SW 1271 (cell line): ENCODE results near the gene ABCC11.
"Not testable (repeated sequence)": the region's sequence is repeated elsewhere in the genome, so short reads cannot be mapped to it uniquely, and the experiment has no call there.

Experiments
- DNase-seq, 2 experiments: peaks; one replicate each; lab custom pipeline; 2025; lab: John Stamatoyannopoulos, UW

Gene ABCC11

GRCh38 chr16:48201515-48202201 lies 45.7 kb downstream of the ABCC11 start:
- no peak for DNase-seq

DNA sequence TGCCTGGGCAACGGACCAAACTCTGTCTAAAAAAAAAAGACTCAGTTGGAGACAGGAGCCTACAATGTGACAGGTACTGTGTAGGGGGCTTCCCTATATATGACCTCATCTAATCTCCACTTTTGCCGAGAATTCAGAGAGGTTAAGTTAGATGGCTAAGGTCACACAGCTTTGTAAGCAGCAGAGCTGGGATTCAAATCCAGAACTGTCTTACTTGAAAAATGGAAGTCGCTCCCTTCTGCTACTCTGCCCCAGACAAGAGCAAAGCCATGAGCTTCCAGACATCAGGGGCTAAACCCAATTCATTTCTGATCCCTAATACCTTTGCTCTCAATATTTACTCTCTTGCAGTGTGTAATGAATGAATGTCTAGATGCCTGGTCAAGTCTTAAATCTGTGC lies 50.0 kb downstream of the ABCC11 start:
- peak in 1 of 2 experiments; percentile 76 for DNase-seq

GRCh38 chr16:48194828-48195556 lies 52.3 kb downstream of the ABCC11 start:
- no peak for DNase-seq

DNA sequence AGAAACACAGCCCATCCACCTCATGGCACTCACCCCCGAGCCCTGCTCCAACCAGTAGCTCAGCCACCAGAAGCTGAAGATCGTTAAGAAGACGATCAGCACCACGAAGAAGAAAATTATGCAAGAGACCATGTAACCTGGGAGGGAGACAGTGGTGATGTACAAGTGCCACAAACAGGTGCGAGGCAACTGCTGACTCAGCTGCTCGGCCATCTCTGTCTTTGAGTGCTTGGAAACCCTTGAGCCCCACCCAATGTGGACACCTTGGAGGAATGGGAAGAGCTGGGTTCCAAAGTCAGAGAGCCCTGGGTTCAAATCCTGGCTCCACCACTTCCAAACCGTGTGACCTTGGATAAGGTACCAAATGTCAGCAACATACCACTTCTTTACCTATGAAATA lies 53.5 kb downstream of the ABCC11 start:
- no peak for DNase-seq

- DNase-seq: no peak
Measured at GRCh38 chr16:48188449-48189102, 58.8 kb downstream of the ABCC11 start.

- DNase-seq: no peak
Measured at GRCh38 chr16:48187779-48188178, 59.6 kb downstream of the ABCC11 start.

DNA sequence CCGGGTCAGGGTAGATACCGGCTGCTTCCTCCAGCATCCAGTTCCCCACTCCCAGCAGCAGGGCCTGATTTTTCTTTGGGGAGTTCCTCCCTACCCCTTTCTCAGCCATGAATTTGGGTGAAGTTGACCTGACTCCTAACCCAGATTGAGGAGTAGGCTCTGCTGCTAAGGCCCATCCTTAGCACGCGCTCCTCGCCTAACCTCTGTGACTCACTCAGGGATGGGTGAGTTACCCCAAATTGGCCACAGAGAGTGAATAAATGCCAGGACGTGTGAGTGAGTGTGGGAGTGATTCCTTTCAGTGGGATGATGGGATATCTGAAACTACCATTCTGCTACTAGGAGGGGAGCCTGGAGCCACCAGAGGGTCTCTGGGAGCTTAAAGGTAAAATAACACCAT lies 62.7 kb downstream of the ABCC11 start:
- DNase-seq: no peak

DNA sequence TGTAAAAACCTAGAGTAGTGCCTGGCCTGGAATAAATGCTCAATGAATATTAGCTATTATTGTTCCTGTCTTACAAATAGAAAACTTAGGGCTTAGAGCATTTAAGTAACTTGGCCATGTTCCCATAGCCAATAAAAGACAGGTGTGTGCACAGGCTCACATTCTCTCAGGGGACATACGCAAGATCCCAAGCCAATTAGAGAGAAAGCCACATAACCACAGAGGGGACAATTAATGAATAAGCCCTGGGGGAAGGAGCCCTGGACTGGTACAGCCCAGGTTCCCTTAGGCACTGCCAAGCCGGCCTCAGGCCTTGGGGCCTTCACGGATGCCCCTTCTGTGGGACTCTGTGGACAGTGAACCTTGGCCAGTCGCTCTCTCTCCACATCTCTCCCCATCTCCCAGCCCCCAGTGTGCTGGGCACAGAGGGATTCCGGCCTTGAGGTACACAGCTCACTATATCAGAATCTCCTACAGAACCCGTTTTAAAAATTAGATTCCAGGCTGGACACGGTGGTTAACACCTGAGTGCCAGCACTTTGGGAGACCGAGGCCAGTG lies 64.3 kb downstream of the ABCC11 start:
- no peak for DNase-seq

GRCh38 chr16:48181746-48182520 lies 65.4 kb downstream of the ABCC11 start:
- DNase-seq: not testable (repeated sequence)

GRCh38 chr16:48180868-48181480 lies 66.4 kb downstream of the ABCC11 start:
- no peak for DNase-seq

DNA sequence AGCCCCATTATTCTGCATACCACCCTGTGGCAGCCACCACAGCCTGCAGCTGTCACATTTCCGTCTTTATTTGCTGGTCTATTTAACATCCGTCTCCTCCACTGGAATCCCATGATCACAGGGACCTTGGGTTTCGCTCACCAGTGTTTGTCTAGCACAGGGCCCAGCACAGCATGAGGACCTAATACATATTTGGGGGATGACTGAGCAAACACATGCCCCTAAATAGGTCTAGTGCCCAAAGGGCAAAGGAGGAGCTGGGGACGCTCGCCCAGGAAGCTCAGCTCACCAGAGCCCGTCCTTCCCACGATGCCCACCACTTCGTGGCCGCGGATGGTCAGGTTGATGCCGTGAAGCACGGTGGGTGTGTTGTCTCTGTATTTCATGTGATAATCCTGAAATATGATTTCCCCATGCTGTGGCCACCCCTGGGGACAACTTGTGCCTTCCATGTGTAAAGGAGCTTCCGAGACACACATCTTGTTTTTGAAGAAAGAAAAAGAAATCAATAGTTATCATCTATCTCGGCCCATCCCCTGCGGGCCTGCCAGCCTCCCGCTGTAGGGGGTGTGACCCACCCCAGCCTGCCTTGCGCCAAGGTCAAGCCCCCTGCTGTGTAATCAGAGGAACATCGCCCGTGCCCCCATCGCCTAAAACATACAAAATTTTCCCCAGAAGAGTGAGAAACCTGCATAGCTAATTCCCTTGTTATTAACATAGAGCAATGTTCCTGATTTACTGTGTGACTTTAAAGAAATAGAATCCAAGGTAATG lies 70.5 kb downstream of the ABCC11 start:
- DNase-seq: no peak

DNA sequence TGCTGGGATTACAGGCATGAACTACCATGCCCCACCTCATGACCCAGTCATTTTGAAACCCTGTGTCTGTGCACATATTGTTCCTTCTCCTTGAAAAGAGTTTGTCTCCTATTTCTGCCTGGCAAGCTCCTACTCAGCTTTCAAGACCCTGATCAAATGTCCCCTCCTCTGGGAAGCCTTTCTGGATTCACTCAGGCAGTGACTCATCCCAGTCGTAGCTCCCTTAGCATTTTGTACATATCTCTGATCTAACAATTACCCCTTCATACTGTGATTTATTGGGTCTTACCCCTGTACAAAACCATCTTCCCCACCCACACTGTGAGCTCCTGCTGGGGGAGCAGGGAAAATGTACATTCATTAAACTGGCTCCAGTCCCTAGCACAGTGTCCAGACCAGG lies 73.5 kb downstream of the ABCC11 start:
- DNase-seq: no peak

GRCh38 chr16:48172682-48173081 lies 74.7 kb downstream of the ABCC11 start:
- no peak for DNase-seq

GRCh38 chr16:48169896-48170295 lies 77.4 kb downstream of the ABCC11 start:
- no peak for DNase-seq

DNA sequence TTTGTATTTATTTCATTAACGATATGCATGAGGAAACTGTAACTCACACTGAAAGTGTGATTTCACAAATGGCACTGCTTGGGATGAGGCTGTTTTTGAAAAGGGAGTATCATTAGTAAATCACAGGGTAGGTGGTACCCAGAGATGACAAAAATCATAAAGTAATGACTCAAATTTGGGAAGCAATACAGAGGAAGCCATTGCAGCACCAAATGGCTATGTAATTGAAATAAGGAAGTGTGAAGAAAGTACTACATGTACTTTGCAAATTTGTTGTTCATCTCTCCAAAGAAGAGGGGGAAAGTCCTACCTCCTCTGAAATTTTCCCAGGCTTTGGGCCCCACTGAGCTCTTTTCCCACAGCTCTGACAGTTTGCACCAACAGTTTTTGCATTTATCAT lies 79.3 kb downstream of the ABCC11 start:
- DNase-seq: no peak

DNA sequence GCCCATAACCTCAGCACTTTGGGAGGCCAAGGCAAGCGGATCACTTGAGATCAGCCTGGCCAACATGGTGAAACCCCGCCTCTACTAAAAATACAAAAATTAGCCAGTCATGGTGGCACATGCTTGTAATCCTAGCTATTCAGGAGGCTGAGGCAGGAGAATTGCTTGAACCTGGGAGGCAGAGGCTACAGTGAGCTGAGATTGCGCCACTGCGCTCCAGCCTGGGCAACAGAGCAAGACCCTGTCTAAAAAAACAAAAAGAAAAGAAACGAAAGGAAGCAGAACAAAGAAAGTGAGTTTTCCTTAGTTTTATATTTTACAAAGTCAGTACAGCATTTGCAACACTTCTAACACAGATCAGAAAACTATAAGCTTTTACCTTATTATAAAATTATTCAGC lies 80.7 kb downstream of the ABCC11 start:
- not testable (repeated sequence) for DNase-seq

- no peak for DNase-seq
Measured at GRCh38 chr16:48165961-48166578, 81.3 kb downstream of the ABCC11 start.

GRCh38 chr16:48164907-48165715 lies 82.2 kb downstream of the ABCC11 start:
- DNase-seq: peak in 1 of 2 experiments; percentile 41

GRCh38 chr16:48162839-48163410 lies 84.4 kb downstream of the ABCC11 start:
- DNase-seq: no peak
